WTC11 (cell line): ENCODE measurements around the gene ATG13. TPM values are rescaled to one million over a fixed set of nuclear protein-coding genes. Genes with fewer than 3 reads are reported as not detected.

ENCODE experiments used
- ATAC-seq: fragments of 200-7000 bp; cut with Tn5 transposase; 2 replicates; pipeline ENCODE4 v1.10.0; 2021; ENCODE audit warnings: mild to moderate bottlenecking, moderate library complexity
- CTCF ChIA-PET: fragments of 300-600 bp; sonication (Branson Sonifier 250); formaldehyde crosslinking; loops from one replicate; lab custom pipeline; 2021; ENCODE audit warnings: antibody characterized with exemption; lab: Charles Lee
- POLR2A ChIA-PET: fragments of 350-600 bp; sonication (Branson Sonifier 250); formaldehyde crosslinking; loops from one replicate; lab custom pipeline; 2021; ENCODE audit warnings: antibody characterized with exemption; lab: Charles Lee
- DNase-seq: peaks from one replicate; pipeline ENCODE4 v3.0.0; 2021; ENCODE audit warnings: low spot score
- H3K27ac Mint-ChIP-seq: 2 replicates; pipeline ENCODE4 v1.8.0; 2021; ENCODE audit warnings: mixed read lengths
- H3K27me3 Mint-ChIP-seq: 2 replicates; pipeline ENCODE4 v1.8.0; 2021; ENCODE audit warnings: low read depth, mild to moderate bottlenecking, moderate library complexity, mixed read lengths
- H3K36me3 Mint-ChIP-seq: 2 replicates; pipeline ENCODE4 v1.8.0; 2021; ENCODE audit warnings: mixed read lengths
- H3K4me1 Mint-ChIP-seq: 2 replicates; pipeline ENCODE4 v1.8.0; 2022; ENCODE audit warnings: mixed read lengths
- H3K4me3 Mint-ChIP-seq: 2 replicates; pipeline ENCODE4 v1.8.0; 2021; ENCODE audit warnings: mild to moderate bottlenecking, moderate library complexity, mixed read lengths
- H3K9me3 Mint-ChIP-seq: 2 replicates; pipeline ENCODE4 v1.8.0; 2021; ENCODE audit warnings: mixed read lengths
- ATF1 ChIP-seq: sonication (generic); formaldehyde crosslinking; IDR thresholded peaks from 2 replicates; pipeline ENCODE4 v1.8.1; 2023; ENCODE audit warnings: mild to moderate bottlenecking, moderate library complexity, missing genetic modification reagents
- CBFB ChIP-seq: sonication (generic); formaldehyde crosslinking; IDR thresholded peaks from 2 replicates; pipeline ENCODE4 v1.8.1; 2022; ENCODE audit warnings: mild to moderate bottlenecking, low read depth, missing genetic modification reagents
- NFYB ChIP-seq: sonication (generic); formaldehyde crosslinking; conservative IDR thresholded peaks from 2 replicates; pipeline ENCODE4 v1.8.0; 2022; ENCODE audit warnings: low read depth, missing genetic modification reagents
- NR2C2 ChIP-seq: sonication (generic); formaldehyde crosslinking; IDR thresholded peaks from 2 replicates; pipeline ENCODE4 v1.8.0; 2022; ENCODE audit warnings: mild to moderate bottlenecking, missing genetic modification reagents
- RORB ChIP-seq: fragments of 250-450 bp; sonication (Bioruptor Pico); IDR thresholded peaks from 2 replicates; pipeline ENCODE4 v1.9.0; 2021; ENCODE audit warnings: mild to moderate bottlenecking
- TEAD4 ChIP-seq: sonication (generic); formaldehyde crosslinking; IDR thresholded peaks from 2 replicates; pipeline ENCODE4 v1.8.0; 2022; ENCODE audit warnings: mild to moderate bottlenecking, missing genetic modification reagents
- ZNF232 ChIP-seq: sonication (generic); formaldehyde crosslinking; IDR thresholded peaks from 2 replicates; pipeline ENCODE4 v1.8.0; 2022; ENCODE audit warnings: mild to moderate bottlenecking, missing genetic modification reagents
- ZNF263 ChIP-seq: sonication (generic); formaldehyde crosslinking; IDR thresholded peaks from 2 replicates; pipeline ENCODE4 v1.8.1; 2022; ENCODE audit warnings: low read depth, mild to moderate bottlenecking, moderate library complexity, missing genetic modification reagents
- ZNF317 ChIP-seq: sonication (generic); formaldehyde crosslinking; IDR thresholded peaks from 2 replicates; pipeline ENCODE4 v1.8.1; 2023; ENCODE audit warnings: low read depth, mild to moderate bottlenecking, moderate library complexity, missing genetic modification reagents, borderline replicate concordance
- ZNF396 ChIP-seq: fragments of 250-450 bp; sonication (Bioruptor Pico); IDR thresholded peaks from 2 replicates; pipeline ENCODE4 v1.8.0; 2021; ENCODE audit warnings: mild to moderate bottlenecking, moderate library complexity, borderline replicate concordance
- total RNA-seq: library from RNA; stranded (reverse); gene quantifications from 3 replicates; pipeline ENCODE4 v1.2.3, GENCODE V29; 2021
- TF ChIP-seq, protein P1 (sequence below): sonication (generic); formaldehyde crosslinking; IDR thresholded peaks from 2 replicates; pipeline ENCODE4 v1.8.1; 2022; ENCODE audit warnings: missing genetic modification reagents, borderline replicate concordance
- TF ChIP-seq, protein P2 (sequence below): fragments of 250-450 bp; sonication (Bioruptor Pico); IDR thresholded peaks from 2 replicates; pipeline ENCODE4 v1.8.0; 2021; ENCODE audit warnings: mild to moderate bottlenecking
- TF ChIP-seq, protein P3 (sequence below): fragments of 250-450 bp; sonication (Bioruptor Pico); IDR thresholded peaks from 2 replicates; pipeline ENCODE4 v1.9.0; 2021; ENCODE audit warnings: mild to moderate bottlenecking, borderline replicate concordance
- TF ChIP-seq, protein P4 (sequence below): sonication (generic); formaldehyde crosslinking; IDR thresholded peaks from 2 replicates; pipeline ENCODE4 v1.8.1; 2023; ENCODE audit warnings: mild to moderate bottlenecking, missing genetic modification reagents
- TF ChIP-seq, protein P5 (sequence below): fragments of 250-450 bp; sonication (Bioruptor Pico); IDR thresholded peaks from 2 replicates; pipeline ENCODE4 v1.9.0; 2021; ENCODE audit warnings: mild to moderate bottlenecking

The ATG13 gene
- total RNA-seq, 1 experiment from 2014 or later, result 85.4 TPM

DNA sequence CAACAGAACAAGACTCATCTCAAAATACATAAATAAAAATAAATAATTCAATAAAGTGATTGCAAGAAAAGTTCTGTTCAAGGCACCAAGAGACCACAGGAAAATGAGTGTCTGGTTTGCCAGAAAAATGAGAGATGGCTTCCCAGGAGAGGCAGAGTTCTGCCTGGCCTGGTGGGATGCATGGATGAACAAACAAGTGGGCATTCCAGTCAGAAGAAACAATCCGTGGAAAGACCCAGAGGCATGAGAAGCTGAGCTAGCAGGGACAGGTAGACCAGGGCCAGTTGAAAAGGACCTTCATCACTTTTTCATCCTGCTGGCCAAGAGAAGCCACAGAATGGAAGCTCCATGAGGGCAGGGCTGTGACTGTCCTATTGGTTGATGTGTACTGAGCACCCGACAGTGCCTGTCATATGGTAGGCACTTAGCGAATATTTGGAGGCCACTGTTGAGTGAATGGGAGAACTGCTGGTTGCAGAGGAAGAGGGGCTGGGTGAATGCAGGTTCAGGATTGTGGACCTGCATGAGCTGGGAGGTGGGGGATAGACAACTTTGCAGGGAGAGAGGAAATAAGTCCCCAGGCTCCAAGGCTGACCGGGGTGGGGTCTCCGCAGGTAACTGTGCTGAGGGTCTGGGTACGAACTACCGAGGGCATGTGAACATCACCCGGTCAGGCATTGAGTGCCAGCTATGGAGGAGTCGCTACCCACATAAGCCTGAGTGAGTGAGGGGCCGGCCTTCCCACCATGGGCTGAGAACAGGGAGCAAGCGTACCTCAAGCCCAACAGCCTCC is 105.4 kb downstream of the ATG13 start:
- Mint-ChIP-seq H3K9me3 (no peaks in the 10 kb centered on the region), H3K27me3 (no peaks in the 10 kb centered on the region), H3K4me3 (no peak overlapping the region), H3K27ac (no peak overlapping the region), H3K36me3 (no peaks in the 10 kb centered on the region), H3K4me1 (peaks cover 13% of the 10 kb centered on the region)
- ATAC-seq, result no peak
- ChIA-PET POLR2A (interaction anchor here (0.6 kb wide), 1 partner anchor 19 kb away, joined by 3 read pairs; no protein-coding TSS in a partner anchor), CTCF (interaction anchor here (1.0 to 1.2 kb wide), 2 partner anchors 45 to 63 kb away, joined by 3 read pairs; no protein-coding TSS in a partner anchor)
- TF ChIP-seq NFYB (CRISPR knock-in tag) (no peak), ZNF396 (CRISPR knock-in tag) (no peak), RORB (CRISPR knock-in tag) (no peak), TEAD4 (CRISPR knock-in tag) (no peak)
- TF ChIP-seq, protein P1, sequence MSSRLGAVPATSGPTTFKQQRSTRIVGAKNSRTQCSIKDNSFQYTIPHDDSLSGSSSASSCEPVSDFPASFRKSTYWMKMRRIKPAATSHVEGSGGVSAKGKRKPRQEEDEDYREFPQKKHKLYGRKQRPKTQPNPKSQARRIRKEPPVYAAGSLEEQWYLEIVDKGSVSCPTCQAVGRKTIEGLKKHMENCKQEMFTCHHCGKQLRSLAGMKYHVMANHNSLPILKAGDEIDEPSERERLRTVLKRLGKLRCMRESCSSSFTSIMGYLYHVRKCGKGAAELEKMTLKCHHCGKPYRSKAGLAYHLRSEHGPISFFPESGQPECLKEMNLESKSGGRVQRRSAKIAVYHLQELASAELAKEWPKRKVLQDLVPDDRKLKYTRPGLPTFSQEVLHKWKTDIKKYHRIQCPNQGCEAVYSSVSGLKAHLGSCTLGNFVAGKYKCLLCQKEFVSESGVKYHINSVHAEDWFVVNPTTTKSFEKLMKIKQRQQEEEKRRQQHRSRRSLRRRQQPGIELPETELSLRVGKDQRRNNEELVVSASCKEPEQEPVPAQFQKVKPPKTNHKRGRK (CRISPR knock-in tag), result no peak
- TF ChIP-seq, protein P2, sequence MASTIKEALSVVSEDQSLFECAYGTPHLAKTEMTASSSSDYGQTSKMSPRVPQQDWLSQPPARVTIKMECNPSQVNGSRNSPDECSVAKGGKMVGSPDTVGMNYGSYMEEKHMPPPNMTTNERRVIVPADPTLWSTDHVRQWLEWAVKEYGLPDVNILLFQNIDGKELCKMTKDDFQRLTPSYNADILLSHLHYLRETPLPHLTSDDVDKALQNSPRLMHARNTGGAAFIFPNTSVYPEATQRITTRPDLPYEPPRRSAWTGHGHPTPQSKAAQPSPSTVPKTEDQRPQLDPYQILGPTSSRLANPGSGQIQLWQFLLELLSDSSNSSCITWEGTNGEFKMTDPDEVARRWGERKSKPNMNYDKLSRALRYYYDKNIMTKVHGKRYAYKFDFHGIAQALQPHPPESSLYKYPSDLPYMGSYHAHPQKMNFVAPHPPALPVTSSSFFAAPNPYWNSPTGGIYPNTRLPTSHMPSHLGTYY, result no peak
- DNase-seq, result no peak

DNA sequence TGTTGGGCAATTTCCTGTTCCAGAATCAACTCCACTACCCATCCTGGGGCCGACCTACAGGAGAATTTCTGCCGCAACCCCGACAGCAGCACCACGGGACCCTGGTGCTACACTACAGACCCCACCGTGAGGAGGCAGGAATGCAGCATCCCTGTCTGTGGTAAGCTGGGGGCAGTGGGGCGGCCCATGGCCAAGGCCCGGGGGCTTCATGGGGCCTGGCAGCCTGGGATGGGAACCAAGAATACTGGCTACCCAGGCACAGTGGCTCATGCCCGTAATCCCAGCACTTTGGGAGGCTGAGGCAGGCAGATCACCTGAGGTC is 106.0 kb downstream of the ATG13 start:
- no peak overlapping the region for H3K4me3 Mint-ChIP-seq
- POLR2A ChIA-PET, result no interaction called here

More for the DNA sequence above, 106.0 kb downstream of the ATG13 start:
- DNase-seq, result no peak
- Mint-ChIP-seq H3K36me3 (no peaks in the 10 kb centered on the region), H3K27me3 (no peaks in the 10 kb centered on the region), H3K4me1 (peaks cover 10% of the 10 kb centered on the region), H3K9me3 (no peaks in the 10 kb centered on the region), H3K27ac (no peak overlapping the region)
- CTCF ChIA-PET, result no interaction called here
- TF ChIP-seq, protein P3, sequence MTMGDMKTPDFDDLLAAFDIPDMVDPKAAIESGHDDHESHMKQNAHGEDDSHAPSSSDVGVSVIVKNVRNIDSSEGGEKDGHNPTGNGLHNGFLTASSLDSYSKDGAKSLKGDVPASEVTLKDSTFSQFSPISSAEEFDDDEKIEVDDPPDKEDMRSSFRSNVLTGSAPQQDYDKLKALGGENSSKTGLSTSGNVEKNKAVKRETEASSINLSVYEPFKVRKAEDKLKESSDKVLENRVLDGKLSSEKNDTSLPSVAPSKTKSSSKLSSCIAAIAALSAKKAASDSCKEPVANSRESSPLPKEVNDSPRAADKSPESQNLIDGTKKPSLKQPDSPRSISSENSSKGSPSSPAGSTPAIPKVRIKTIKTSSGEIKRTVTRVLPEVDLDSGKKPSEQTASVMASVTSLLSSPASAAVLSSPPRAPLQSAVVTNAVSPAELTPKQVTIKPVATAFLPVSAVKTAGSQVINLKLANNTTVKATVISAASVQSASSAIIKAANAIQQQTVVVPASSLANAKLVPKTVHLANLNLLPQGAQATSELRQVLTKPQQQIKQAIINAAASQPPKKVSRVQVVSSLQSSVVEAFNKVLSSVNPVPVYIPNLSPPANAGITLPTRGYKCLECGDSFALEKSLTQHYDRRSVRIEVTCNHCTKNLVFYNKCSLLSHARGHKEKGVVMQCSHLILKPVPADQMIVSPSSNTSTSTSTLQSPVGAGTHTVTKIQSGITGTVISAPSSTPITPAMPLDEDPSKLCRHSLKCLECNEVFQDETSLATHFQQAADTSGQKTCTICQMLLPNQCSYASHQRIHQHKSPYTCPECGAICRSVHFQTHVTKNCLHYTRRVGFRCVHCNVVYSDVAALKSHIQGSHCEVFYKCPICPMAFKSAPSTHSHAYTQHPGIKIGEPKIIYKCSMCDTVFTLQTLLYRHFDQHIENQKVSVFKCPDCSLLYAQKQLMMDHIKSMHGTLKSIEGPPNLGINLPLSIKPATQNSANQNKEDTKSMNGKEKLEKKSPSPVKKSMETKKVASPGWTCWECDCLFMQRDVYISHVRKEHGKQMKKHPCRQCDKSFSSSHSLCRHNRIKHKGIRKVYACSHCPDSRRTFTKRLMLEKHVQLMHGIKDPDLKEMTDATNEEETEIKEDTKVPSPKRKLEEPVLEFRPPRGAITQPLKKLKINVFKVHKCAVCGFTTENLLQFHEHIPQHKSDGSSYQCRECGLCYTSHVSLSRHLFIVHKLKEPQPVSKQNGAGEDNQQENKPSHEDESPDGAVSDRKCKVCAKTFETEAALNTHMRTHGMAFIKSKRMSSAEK, result no peak
- no peak for TF ChIP-seq ZNF232 (CRISPR knock-in tag)
- no peak for TF ChIP-seq ZNF317 (CRISPR knock-in tag)
- TF ChIP-seq ATF1, result no peak
- TF ChIP-seq NR2C2, result no peak
- TF ChIP-seq, protein P4, sequence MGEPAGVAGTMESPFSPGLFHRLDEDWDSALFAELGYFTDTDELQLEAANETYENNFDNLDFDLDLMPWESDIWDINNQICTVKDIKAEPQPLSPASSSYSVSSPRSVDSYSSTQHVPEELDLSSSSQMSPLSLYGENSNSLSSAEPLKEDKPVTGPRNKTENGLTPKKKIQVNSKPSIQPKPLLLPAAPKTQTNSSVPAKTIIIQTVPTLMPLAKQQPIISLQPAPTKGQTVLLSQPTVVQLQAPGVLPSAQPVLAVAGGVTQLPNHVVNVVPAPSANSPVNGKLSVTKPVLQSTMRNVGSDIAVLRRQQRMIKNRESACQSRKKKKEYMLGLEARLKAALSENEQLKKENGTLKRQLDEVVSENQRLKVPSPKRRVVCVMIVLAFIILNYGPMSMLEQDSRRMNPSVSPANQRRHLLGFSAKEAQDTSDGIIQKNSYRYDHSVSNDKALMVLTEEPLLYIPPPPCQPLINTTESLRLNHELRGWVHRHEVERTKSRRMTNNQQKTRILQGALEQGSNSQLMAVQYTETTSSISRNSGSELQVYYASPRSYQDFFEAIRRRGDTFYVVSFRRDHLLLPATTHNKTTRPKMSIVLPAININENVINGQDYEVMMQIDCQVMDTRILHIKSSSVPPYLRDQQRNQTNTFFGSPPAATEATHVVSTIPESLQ (CRISPR knock-in tag), result no peak
- TF ChIP-seq, protein P5, sequence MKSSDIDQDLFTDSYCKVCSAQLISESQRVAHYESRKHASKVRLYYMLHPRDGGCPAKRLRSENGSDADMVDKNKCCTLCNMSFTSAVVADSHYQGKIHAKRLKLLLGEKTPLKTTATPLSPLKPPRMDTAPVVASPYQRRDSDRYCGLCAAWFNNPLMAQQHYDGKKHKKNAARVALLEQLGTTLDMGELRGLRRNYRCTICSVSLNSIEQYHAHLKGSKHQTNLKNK, result no peak
- TF ChIP-seq ZNF263 (CRISPR knock-in tag), result no peak
- TF ChIP-seq CBFB (CRISPR knock-in tag), result no peak
- no peak; the same call in 1 of the 2 replicates for ATAC-seq
